Heart left ventricle (tissue), 16 donors: ENCODE data around the gene RBM7. TPM values are rescaled to one million over a fixed set of nuclear protein-coding genes. Genes with fewer than 3 reads are reported as not detected.

Source experiments
- ATAC-seq, 4 donors: fragments of 200-7000 bp; cut with Tn5 transposase; one replicate each; pipeline ENCODE4 v1.9.1; 2020 to 2022; ENCODE audit warnings: moderate library complexity in 4 of 4, mild to moderate bottlenecking in 3 of 4, moderate number of reproducible peaks in 1 of 4
- DNase-seq, 5 donors: peaks; one replicate each; pipeline ENCODE4 v3.0.0-alpha.2; 2020
- H3K27ac ChIP-seq, 12 donors: fragments of 200-600 bp; sonication (generic) in 4 of 12; one replicate each; pipeline versions ENCODE4 v1.5.0 to v1.8.0; 2016 to 2022; ENCODE audit warnings: mild to moderate bottlenecking in 2 of 12
- H3K27me3 ChIP-seq, 9 donors: fragments of 200-600 bp; sonication (generic) in 2 of 9; one replicate each; pipeline versions ENCODE4 v1.5.1 to v1.8.0; 2016 to 2022; ENCODE audit warnings: mild to moderate bottlenecking in 3 of 9
- H3K36me3 ChIP-seq, 9 donors: fragments of 200-600 bp; sonication (generic) in 2 of 9; one replicate each; pipeline versions ENCODE4 v1.5.0 to v1.8.0; 2018 to 2022; ENCODE audit warnings: mild to moderate bottlenecking in 2 of 9
- H3K4me1 ChIP-seq, 12 donors: fragments of 200-600 bp; sonication (generic) in 4 of 12; one replicate each; pipeline versions ENCODE4 v1.5.0 to v1.8.0; 2016 to 2022; ENCODE audit warnings: mild to moderate bottlenecking in 3 of 12
- H3K4me3 ChIP-seq, 12 donors: fragments of 200-600 bp; sonication (generic) in 4 of 12; one replicate each; pipeline versions ENCODE4 v1.5.0 to v1.8.0; 2017 to 2022; ENCODE audit warnings: mild to moderate bottlenecking in 9 of 12, moderate library complexity in 4 of 12
- H3K9me3 ChIP-seq, 12 donors: fragments of 200-600 bp; sonication (generic) in 4 of 12; one replicate each; pipeline versions ENCODE4 v1.5.0 to v1.8.0; 2016 to 2022; ENCODE audit warnings: mild to moderate bottlenecking in 1 of 12
- CTCF ChIP-seq, 12 donors: fragments of 200-600 bp; sonication (generic) in 4 of 12; IDR thresholded peaks; one replicate each; pipeline versions ENCODE4 v1.5.0 to v1.8.0; 2018 to 2022; ENCODE audit warnings: antibody characterized with exemption in 12 of 12, mild to moderate bottlenecking in 5 of 12
- POLR2A ChIP-seq, 2 donors: fragments of 450-650 bp; IDR thresholded peaks; one replicate each; pipeline ENCODE4 v1.6.1; 2017; ENCODE audit warnings: antibody characterized with exemption in 2 of 2, mild to moderate bottlenecking in 2 of 2, moderate library complexity in 2 of 2
- WGBS, 4 donors: extraction: QIAGEN DNeasy Blood & Tissue Kit in 2 of 4; methylation state at CpG; one replicate each; pipeline versions ENCODE4 v1.1.5 to v1.1.7; 2013 to 2018; 5-methylcytosine and 5-hydroxymethylcytosine counted together
- intact Hi-C, 10 donors: fragments of 100-400 bp; cut with DNase I; formaldehyde crosslinking; loops; one replicate each; pipeline versions ENCODE4 v1.11.1 to v1.14.2; 2022
- polyA plus RNA-seq, 2 donors: library from polyadenylated mRNA; stranded (reverse); fragments of 200-250 nt; gene quantifications; one replicate each; pipeline ENCODE4 v1.2.3, GENCODE V29; 2013
- total RNA-seq, 9 donors: library from RNA; depleted of rRNA in 2 of 9; stranded (reverse); fragments of >200 nt in 2 of 9; fragmentation: NEBNext Ultra II Directional in 3 of 9; extraction: Animal tissue kit (Norgen Biotek cat#: 25700) in 3 of 9; gene quantifications; one replicate each; pipeline versions ENCODE4 v1.1.0 to v1.2.4, GENCODE V29; 2016 to 2023
- donor health status: ischemic (EF 13 %, LVEDD 7.1; RV severe dilation, severe dysfunction).
- donor health status: healthy with polysubstance abuse.
- donor health status: DM: no; HTN: yes; CAD: no.
- donor health status: DM: no; HTN: no; CAD: no.
- donor health status: ischemic (EF 25% LVEDD 6.9; RV normal size, moderate dysfunction).
- donor health status: ischemic (EF 25% LVEDD 5.7; RV mildly dilated, moderate dysfunction).
- donor health status: healthy.
- donor health status: DM: yes; HTN: yes; CAD: no.
- donor health status: ischemic (EF 35%, LVEDD 5.7; RV mildly dilated, moderate dysfunction).
- donor health status: nonischemic (EF 11% LVEDD 7.7; RV severe dilation, severe dysfunction).
- donor health status: DM: yes; HTN: yes; CAD: no.
- donor health status: PGD.
- donor health status: ischemic (EF 29% LVEDD 5.4; RV normal size, mild dysfunction).
- donor health status: nonischemic (EF 23%, LVEDD 6.1; RV moderate dilation, normal function).

Gene RBM7
- total and polyA plus RNA-seq, 11 donors: 2.7 to 28.7 (median 20.5) TPM

- H3K4me3 ChIP-seq: no peak overlapping the region
- no peak for ATAC-seq
- H3K4me1 ChIP-seq: no peaks in the 10 kb centered on the region
- no peaks in the 10 kb centered on the region for H3K27me3 ChIP-seq
- intact Hi-C loops: no loop called here
- H3K36me3 ChIP-seq: no peaks in the 10 kb centered on the region
- no peak overlapping the region for H3K27ac ChIP-seq
- no peak for DNase-seq
- peaks cover 0 to 10% (median 0%) of the 10 kb centered on the region in 12 donors for H3K9me3 ChIP-seq
- TF ChIP-seq CTCF (IDR thresholded peaks at IDR 0.05) (no peak), POLR2A (IDR thresholded peaks at IDR 0.05) (no peak)
Observed at GRCh38 chr11:114359342-114359741, 41.1 kb upstream of the RBM7 start.

GRCh38 chr11:114362326-114362725 lies 38.1 kb upstream of the RBM7 start:
- 83 to 94% (median 89%) methylated on average over 4 of the region's 4 CpGs for WGBS, 4 donors
- H3K27ac ChIP-seq: no peak overlapping the region
- intact Hi-C loops: no loop called here
- ATAC-seq (no peak), DNase-seq (no peak)
- H3K9me3 ChIP-seq: peaks cover 0 to 10% (median 0%) of the 10 kb centered on the region in 12 donors
- no peak overlapping the region for H3K4me3 ChIP-seq
- no peaks in the 10 kb centered on the region for H3K36me3 ChIP-seq
- peaks cover 0 to 1% (median 0%) of the 10 kb centered on the region in 12 donors for H3K4me1 ChIP-seq
- no peak for TF ChIP-seq CTCF (IDR thresholded peaks at IDR 0.05)
- TF ChIP-seq POLR2A (IDR thresholded peaks at IDR 0.05): no peak
- H3K27me3 ChIP-seq: no peaks in the 10 kb centered on the region

- Histone ChIP-seq H3K4me3 (no peak overlapping the region), H3K4me1 (peaks cover 0 to 4% (median 0%) of the 10 kb centered on the region in 12 donors), H3K27me3 (no peaks in the 10 kb centered on the region), H3K27ac (no peak overlapping the region), H3K9me3 (peaks cover 0 to 10% (median 0%) of the 10 kb centered on the region in 12 donors), H3K36me3 (no peaks in the 10 kb centered on the region)
- intact Hi-C loops: no loop called here
- TF ChIP-seq CTCF (IDR thresholded peaks at IDR 0.05) (no peak), POLR2A (IDR thresholded peaks at IDR 0.05) (no peak)
- ATAC-seq (no peak), DNase-seq (no peak)
- 60 to 69% (median 64%) methylated on average over 3 of the region's 3 CpGs for WGBS, 4 donors
Observed at GRCh38 chr11:114362958-114363357, 37.5 kb upstream of the RBM7 start.

GRCh38 chr11:114366331-114367243 lies 33.9 kb upstream of the RBM7 start:
- 75 to 78% (median 77%) methylated on average over 13 of the region's 13 CpGs for WGBS, 4 donors
- H3K9me3 ChIP-seq: peaks cover 0 to 4% (median 0%) of the 10 kb centered on the region in 12 donors
- ATAC-seq: peak in 1 of 4 donors; percentile 57

More at GRCh38 chr11:114366331-114367243, 33.9 kb upstream of the RBM7 start:
- Histone ChIP-seq H3K27me3 (peaks cover 0 to 4% (median 0%) of the 10 kb centered on the region in 9 donors), H3K4me1 (peaks cover 0 to 4% (median 0%) of the 10 kb centered on the region in 12 donors), H3K27ac (no peak overlapping the region), H3K4me3 (no peak overlapping the region), H3K36me3 (no peaks in the 10 kb centered on the region)
- intact Hi-C loops: no loop called here
- no peak for DNase-seq
- TF ChIP-seq POLR2A (IDR thresholded peaks at IDR 0.05) (no peak), CTCF (IDR thresholded peaks at IDR 0.05) (no peak)
